Upper lobe of right lung (tissue), 1 donor: ENCODE results near the gene ATP6V1E1. TPM values are rescaled to one million over a fixed set of nuclear protein-coding genes. Genes with fewer than 3 reads are reported as not detected.

ENCODE experiments used
- ATAC-seq: fragments of 200-7000 bp; cut with Tn5 transposase; one replicate; pipeline ENCODE4 v1.9.1; 2020; ENCODE audit warnings: mild to moderate bottlenecking, moderate library complexity
- DNase-seq: peaks from one replicate; pipeline ENCODE4 v3.0.0-alpha.2; 2020
- H3K27ac ChIP-seq: fragments of 200-600 bp; one replicate; pipeline ENCODE4 v1.8.0; 2022
- H3K27me3 ChIP-seq: fragments of 200-600 bp; one replicate; pipeline ENCODE4 v1.8.0; 2022; ENCODE audit warnings: mild to moderate bottlenecking
- H3K36me3 ChIP-seq: fragments of 200-600 bp; one replicate; pipeline ENCODE4 v1.8.0; 2022
- H3K4me1 ChIP-seq: fragments of 200-600 bp; one replicate; pipeline ENCODE4 v1.8.0; 2022
- H3K4me3 ChIP-seq: fragments of 200-600 bp; one replicate; pipeline ENCODE4 v1.8.0; 2022; ENCODE audit warnings: mild to moderate bottlenecking
- H3K9me3 ChIP-seq: fragments of 200-600 bp; one replicate; pipeline ENCODE4 v1.8.0; 2022
- CTCF ChIP-seq: fragments of 200-600 bp; IDR thresholded peaks from one replicate; pipeline ENCODE4 v1.8.0; 2022; ENCODE audit warnings: antibody characterized with exemption
- intact Hi-C: fragments of 100-400 bp; cut with DNase I; formaldehyde crosslinking; loops from one replicate; pipeline ENCODE4 v1.11.0; 2022
- total RNA-seq: library from RNA; stranded (reverse); fragmentation: NEBNext Ultra II Directional; extraction: Animal tissue kit (Norgen Biotek cat#: 25700); gene quantifications from one replicate; pipeline ENCODE4 v1.2.1, GENCODE V29; 2021
- donor health status: DM: no; HTN: yes; CAD: no; lungs with severe emphysema.

ATP6V1E1 gene
- total RNA-seq, 1 donor from 2014 or later: 133 TPM

- H3K36me3 ChIP-seq: no peaks in the 10 kb centered on the region
- ATAC-seq (no peak), DNase-seq (no peak)
- intact Hi-C loops: no loop called here
- H3K4me1 ChIP-seq: no peaks in the 10 kb centered on the region
- H3K27ac ChIP-seq: no peak overlapping the region
- H3K4me3 ChIP-seq: no peak overlapping the region
- no peaks in the 10 kb centered on the region for H3K9me3 ChIP-seq
- H3K27me3 ChIP-seq: no peaks in the 10 kb centered on the region
- no peak for TF ChIP-seq CTCF
These were observed 49.0 kb downstream of the ATP6V1E1 start for GRCh38 chr22:17579535-17579981.

GRCh38 chr22:17578136-17578754 lies 50.3 kb downstream of the ATP6V1E1 start:
- H3K27ac ChIP-seq: peak overlapping the region; percentile 13
- TF ChIP-seq CTCF: no peak
- peak; percentile 70 for ATAC-seq

GRCh38 chr22:17576470-17576869 lies 52.1 kb downstream of the ATP6V1E1 start:
- ATAC-seq (no peak), DNase-seq (no peak)
- intact Hi-C loops: no loop called here
- H3K27ac ChIP-seq: no peak overlapping the region
- no peak for TF ChIP-seq CTCF
- H3K36me3 ChIP-seq: no peaks in the 10 kb centered on the region
- peaks cover 7% of the 10 kb centered on the region for H3K4me1 ChIP-seq
- H3K9me3 ChIP-seq: no peaks in the 10 kb centered on the region
- H3K4me3 ChIP-seq: no peak overlapping the region
- H3K27me3 ChIP-seq: no peaks in the 10 kb centered on the region

More at GRCh38 chr22:17578136-17578754, 50.3 kb downstream of the ATP6V1E1 start:
- DNase-seq: peak; percentile 78
- Histone ChIP-seq H3K4me1 (no peaks in the 10 kb centered on the region), H3K27me3 (no peaks in the 10 kb centered on the region), H3K4me3 (no peak overlapping the region), H3K36me3 (no peaks in the 10 kb centered on the region), H3K9me3 (no peaks in the 10 kb centered on the region)
- intact Hi-C loops: no loop called here

- peaks cover 9% of the 10 kb centered on the region for H3K4me1 ChIP-seq
- H3K4me3 ChIP-seq: no peak overlapping the region
- H3K27me3 ChIP-seq: no peaks in the 10 kb centered on the region
- H3K36me3 ChIP-seq: no peaks in the 10 kb centered on the region
- DNase-seq (no peak), ATAC-seq (no peak)
- intact Hi-C loops: no loop called here
- H3K27ac ChIP-seq: no peak overlapping the region
- no peaks in the 10 kb centered on the region for H3K9me3 ChIP-seq
- no peak for TF ChIP-seq CTCF
These were observed 52.9 kb downstream of the ATP6V1E1 start for GRCh38 chr22:17575681-17576080.

- Histone ChIP-seq H3K27me3 (no peaks in the 10 kb centered on the region), H3K27ac (no peak overlapping the region), H3K4me1 (peaks cover 14% of the 10 kb centered on the region), H3K4me3 (no peak overlapping the region), H3K9me3 (no peaks in the 10 kb centered on the region), H3K36me3 (no peaks in the 10 kb centered on the region)
- no peak for ATAC-seq
- TF ChIP-seq CTCF: no peak
- intact Hi-C loops: no loop called here
- no peak for DNase-seq
These were observed 53.4 kb downstream of the ATP6V1E1 start for GRCh38 chr22:17575151-17575550.
